Transverse colon (tissue), 3 donors: ENCODE data around the gene CCDC88C.

ENCODE experiments used
- POLR2A ChIP-seq: fragments of 450-650 bp; IDR thresholded peaks from one replicate; pipeline ENCODE4 v1.6.1; 2016; ENCODE audit warnings: antibody characterized with exemption, mild to moderate bottlenecking, moderate library complexity
- TF ChIP-seq, protein P1 (sequence below), 5 experiments: fragments of 200-600 bp in 3 of 5; fragments of 450-650 bp in 2 of 5; sonication (generic) in 3 of 5; IDR thresholded peaks; 1 replicate in 2 of 5; 2 replicates in 3 of 5; pipeline ENCODE4 v1.5.1; 2016 to 2017; ENCODE audit warnings: antibody characterized with exemption in 5 of 5, inconsistent platforms in 3 of 5, mild to moderate bottlenecking in 2 of 5, moderate library complexity in 1 of 5

DNA sequence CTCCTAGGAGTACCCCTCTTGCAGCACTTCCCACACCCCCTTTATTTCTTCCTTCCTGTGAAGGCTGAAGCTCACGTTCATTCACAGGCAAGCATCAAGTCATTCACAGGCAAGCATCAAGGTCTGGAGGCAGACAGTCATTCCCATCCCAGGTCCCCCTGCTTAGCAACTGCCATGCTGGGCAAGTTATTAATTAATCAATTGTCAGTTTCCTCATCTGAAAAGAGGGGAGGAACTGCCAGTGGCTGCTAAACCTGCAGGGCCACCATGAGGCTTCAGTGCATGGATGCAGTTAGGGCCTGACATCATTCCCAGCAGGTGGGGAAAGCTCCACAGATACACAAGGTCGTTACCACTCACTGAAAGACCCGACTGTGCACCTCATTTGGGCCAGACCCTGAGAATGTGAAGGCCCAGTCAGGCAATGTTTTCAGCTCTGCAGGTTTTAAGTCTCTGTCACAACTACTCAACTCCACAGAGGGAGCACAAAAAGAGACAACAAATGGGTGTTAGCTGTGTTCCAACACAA is 88.1 kb downstream of the CCDC88C start:
- TF ChIP-seq, protein P1, sequence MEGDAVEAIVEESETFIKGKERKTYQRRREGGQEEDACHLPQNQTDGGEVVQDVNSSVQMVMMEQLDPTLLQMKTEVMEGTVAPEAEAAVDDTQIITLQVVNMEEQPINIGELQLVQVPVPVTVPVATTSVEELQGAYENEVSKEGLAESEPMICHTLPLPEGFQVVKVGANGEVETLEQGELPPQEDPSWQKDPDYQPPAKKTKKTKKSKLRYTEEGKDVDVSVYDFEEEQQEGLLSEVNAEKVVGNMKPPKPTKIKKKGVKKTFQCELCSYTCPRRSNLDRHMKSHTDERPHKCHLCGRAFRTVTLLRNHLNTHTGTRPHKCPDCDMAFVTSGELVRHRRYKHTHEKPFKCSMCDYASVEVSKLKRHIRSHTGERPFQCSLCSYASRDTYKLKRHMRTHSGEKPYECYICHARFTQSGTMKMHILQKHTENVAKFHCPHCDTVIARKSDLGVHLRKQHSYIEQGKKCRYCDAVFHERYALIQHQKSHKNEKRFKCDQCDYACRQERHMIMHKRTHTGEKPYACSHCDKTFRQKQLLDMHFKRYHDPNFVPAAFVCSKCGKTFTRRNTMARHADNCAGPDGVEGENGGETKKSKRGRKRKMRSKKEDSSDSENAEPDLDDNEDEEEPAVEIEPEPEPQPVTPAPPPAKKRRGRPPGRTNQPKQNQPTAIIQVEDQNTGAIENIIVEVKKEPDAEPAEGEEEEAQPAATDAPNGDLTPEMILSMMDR (IDR thresholded peaks at IDR 0.05): no peak
- TF ChIP-seq POLR2A: no peak
